K562 (cell line): ENCODE results near the gene CCDC74B. TPM values are rescaled to one million over a fixed set of nuclear protein-coding genes. Genes with fewer than 3 reads are reported as not detected.

Experiments used
- KDM5B ChIP-seq: fragments of 200-600 bp; sonication (generic); IDR thresholded peaks from 2 replicates; pipeline ENCODE4 v1.6.1; 2012; ENCODE audit warnings: low read depth, mild to moderate bottlenecking, moderate library complexity, low read length, control low read depth, inconsistent platforms; ENCODE audit not compliant: insufficient replicate concordance
- MGA ChIP-seq: fragments of 450-650 bp; IDR thresholded peaks from 2 replicates; pipeline ENCODE4 v1.6.1; 2016; ENCODE audit warnings: mild to moderate bottlenecking, moderate library complexity
- PRDM10 ChIP-seq: fragments of 450-650 bp; IDR thresholded peaks from 2 replicates; pipeline ENCODE4 v1.6.1; 2018; ENCODE audit not compliant: partially characterized antibody
- SUPT5H ChIP-seq: fragments of 450-650 bp; IDR thresholded peaks from 2 replicates; pipeline ENCODE4 v1.6.1; 2016
- TBL1XR1 ChIP-seq, 2 experiments: IDR thresholded peaks; 2 replicates each; pipeline ENCODE4 v1.6.1; 2012; ENCODE audit warnings: improper control_type of control experiment in 2 of 2, low read length in 2 of 2, mild to moderate bottlenecking in 1 of 2
- THAP12 ChIP-seq: fragments of 250-450 bp; sonication (Bioruptor Pico); IDR thresholded peaks from 2 replicates; pipeline ENCODE4 v1.9.0; 2021; ENCODE audit warnings: mild to moderate bottlenecking, inconsistent platforms
- polyA plus RNA-seq, 8 experiments: library from polyadenylated mRNA; depleted of rRNA in 4 of 8; stranded (reverse) in 5 of 8; unstranded in 3 of 8; fragments of >200 nt; fragmentation: Nextera tagmentation in 2 of 8; fragmentation: Illumina TruSeq in 1 of 8; extraction: Ambion mirVana in 2 of 8; extraction: Trizol in 1 of 8; gene quantifications; 2 replicates each; pipeline versions ENCODE4 v1.2.1 to v1.2.3, GENCODE V29; 2011 to 2014; ENCODE audit warnings: inconsistent platforms in 1 of 8, missing spikeins in 1 of 8
- total RNA-seq, 7 experiments: library from RNA; depleted of rRNA in 6 of 7; stranded (reverse); fragments of >200 nt in 6 of 7; fragmentation: Illumina TruSeq in 2 of 7; extraction: Trizol in 2 of 7; gene quantifications; 2 replicates each; pipeline versions ENCODE4 v1.2.1 to v1.2.3, GENCODE V29; 2011 to 2021; ENCODE audit warnings: low replicate concordance in 1 of 7

Gene CCDC74B
- total and polyA plus RNA-seq, 9 of the 15 experiments (the other 6 are each of a cell fraction or from before 2014, with no cell fraction given), result 0.04 to 1.5 (median 0.52) TPM; not detected in 1

GRCh38 chr2:130181880-130182682 is 37.2 kb upstream of the CCDC74B start, which contains the start of gene MZT2B (continued):
- peak; percentile 75; the same call in 1 of the 2 replicates for TF ChIP-seq THAP12 (CRISPR knock-in tag)
- peak; percentile 28; the same call in 1 of the 2 replicates for TF ChIP-seq MGA
- TF ChIP-seq PRDM10, result peak; percentile 11
- TF ChIP-seq TBL1XR1 (IDR thresholded peaks at IDR 0.05; ENCODE audit: low read length in 2 of 2), result peak in 1 of 2 experiments; percentile 17; a peak in 1 of 4 replicates
- TF ChIP-seq SUPT5H, result 0 out of 2 replicates have a peak, but pooled peaks have one; percentile 10
- TF ChIP-seq KDM5B, result peak; percentile 64
